ENCODE data around the gene SERPING1.

Gene SERPING1

DNA sequence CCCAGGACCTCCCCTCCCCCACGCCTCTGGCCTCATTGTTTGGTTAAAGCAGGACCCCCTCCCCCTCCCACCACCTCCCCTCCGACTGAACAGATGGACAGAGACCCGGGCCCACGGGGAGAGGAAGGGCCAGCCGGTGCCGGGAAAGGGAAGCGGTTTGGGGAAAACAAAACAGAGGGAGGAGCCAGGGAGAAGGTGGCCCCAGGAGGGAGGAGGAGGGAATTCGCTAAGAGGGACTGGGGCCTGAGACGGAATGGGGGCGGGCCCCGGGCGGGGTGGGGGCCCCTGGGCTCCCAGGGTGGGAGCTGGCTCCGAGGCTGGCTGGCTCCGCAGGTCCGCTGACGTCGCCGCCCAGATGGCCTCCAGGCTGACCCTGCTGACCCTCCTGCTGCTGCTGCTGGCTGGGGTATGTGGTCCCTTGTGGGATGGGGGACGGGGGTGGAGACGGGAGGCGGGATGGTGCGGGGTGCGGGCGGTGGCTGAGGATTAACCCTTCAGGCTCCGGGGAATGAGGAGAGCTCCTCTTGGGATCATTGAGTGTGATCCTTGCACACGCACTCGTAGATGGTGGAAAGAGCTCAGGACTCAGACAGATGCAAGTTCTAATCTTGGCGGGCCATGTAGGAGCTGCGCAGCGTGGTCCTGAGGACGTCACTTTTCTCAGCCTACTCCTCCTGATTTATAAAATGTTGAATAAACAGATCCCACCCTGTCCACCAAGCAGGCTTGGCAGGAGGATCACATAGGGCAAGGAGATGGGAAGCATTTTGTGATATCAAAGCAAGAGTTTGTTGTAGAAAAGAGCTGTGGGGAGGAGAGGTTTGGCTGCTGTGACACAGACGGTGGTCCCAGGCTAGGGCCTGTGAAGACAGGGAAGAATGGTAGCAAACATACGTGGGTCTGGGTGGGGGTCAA is 688 bp downstream of the SERPING1 start:
- Histone ChIP-seq H3K4me1 (ENCODE audit: control insufficient read depth in 1 of 2, insufficient read depth in 1 of 2, low read depth in 1 of 2, low read length in 1 of 2) (peaks cover 17 to 21% of the 10 kb centered on the region in 2 experiments), H3K4me3 (ENCODE audit: low read depth in 1 of 2, low read length in 1 of 2) (peak overlapping the region; percentile 55 to 62), H3K27ac (no peak overlapping the region), H3K9me3 (no peaks in the 10 kb centered on the region), H3K36me3 (no peaks in the 10 kb centered on the region), H3K27me3 (peaks cover 22% of the 10 kb centered on the region)
- TF ChIP-seq, protein P1, sequence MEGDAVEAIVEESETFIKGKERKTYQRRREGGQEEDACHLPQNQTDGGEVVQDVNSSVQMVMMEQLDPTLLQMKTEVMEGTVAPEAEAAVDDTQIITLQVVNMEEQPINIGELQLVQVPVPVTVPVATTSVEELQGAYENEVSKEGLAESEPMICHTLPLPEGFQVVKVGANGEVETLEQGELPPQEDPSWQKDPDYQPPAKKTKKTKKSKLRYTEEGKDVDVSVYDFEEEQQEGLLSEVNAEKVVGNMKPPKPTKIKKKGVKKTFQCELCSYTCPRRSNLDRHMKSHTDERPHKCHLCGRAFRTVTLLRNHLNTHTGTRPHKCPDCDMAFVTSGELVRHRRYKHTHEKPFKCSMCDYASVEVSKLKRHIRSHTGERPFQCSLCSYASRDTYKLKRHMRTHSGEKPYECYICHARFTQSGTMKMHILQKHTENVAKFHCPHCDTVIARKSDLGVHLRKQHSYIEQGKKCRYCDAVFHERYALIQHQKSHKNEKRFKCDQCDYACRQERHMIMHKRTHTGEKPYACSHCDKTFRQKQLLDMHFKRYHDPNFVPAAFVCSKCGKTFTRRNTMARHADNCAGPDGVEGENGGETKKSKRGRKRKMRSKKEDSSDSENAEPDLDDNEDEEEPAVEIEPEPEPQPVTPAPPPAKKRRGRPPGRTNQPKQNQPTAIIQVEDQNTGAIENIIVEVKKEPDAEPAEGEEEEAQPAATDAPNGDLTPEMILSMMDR (IDR thresholded peaks at IDR 0.05): no peak

DNA sequence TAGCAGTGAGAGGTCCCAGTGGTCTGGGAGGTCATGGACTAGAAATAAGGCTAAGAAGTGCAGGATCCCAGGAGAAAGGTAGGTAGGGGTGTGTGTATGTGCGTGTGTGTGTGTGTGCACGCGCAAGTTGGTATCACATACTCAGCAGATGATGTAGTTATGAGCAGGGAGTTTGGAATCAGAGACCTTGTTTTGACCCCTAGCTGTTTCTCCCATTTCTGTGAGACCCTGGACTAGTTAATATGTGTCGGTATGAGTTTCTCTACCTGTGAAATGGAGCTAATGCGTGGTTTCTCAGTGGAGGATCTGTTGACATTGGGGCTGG is 1.3 kb downstream of the SERPING1 start:
- TF ChIP-seq, protein P1 (IDR thresholded peaks at IDR 0.05): no peak
- Histone ChIP-seq H3K27ac (no peak overlapping the region), H3K4me3 (ENCODE audit: low read depth in 1 of 2, low read length in 1 of 2) (peak overlapping the region; percentile 55 to 62), H3K36me3 (no peaks in the 10 kb centered on the region), H3K9me3 (no peaks in the 10 kb centered on the region), H3K27me3 (peaks cover 22% of the 10 kb centered on the region), H3K4me1 (ENCODE audit: control insufficient read depth in 1 of 2, insufficient read depth in 1 of 2, low read depth in 1 of 2, low read length in 1 of 2) (peaks cover 17 to 21% of the 10 kb centered on the region in 2 experiments)

GRCh38 chr11:57599381-57599780 is 1.9 kb downstream of the SERPING1 start:
- Histone ChIP-seq H3K4me1 (ENCODE audit: control insufficient read depth in 1 of 2, insufficient read depth in 1 of 2, low read depth in 1 of 2, low read length in 1 of 2) (peaks cover 17 to 21% of the 10 kb centered on the region in 2 experiments), H3K9me3 (no peaks in the 10 kb centered on the region), H3K27me3 (peaks cover 22% of the 10 kb centered on the region), H3K4me3 (ENCODE audit: low read depth in 1 of 2, low read length in 1 of 2) (peak overlapping the region; percentile 13 to 55), H3K27ac (no peak overlapping the region), H3K36me3 (no peaks in the 10 kb centered on the region)
- TF ChIP-seq, protein P1 (IDR thresholded peaks at IDR 0.05): no peak

- H3K27me3 ChIP-seq: peaks cover 22% of the 10 kb centered on the region
- TF ChIP-seq, protein P1 (IDR thresholded peaks at IDR 0.05): no peak
- H3K36me3 ChIP-seq: no peaks in the 10 kb centered on the region
Measured at GRCh38 chr11:57601297-57601696, 3.8 kb downstream of the SERPING1 start.

DNA sequence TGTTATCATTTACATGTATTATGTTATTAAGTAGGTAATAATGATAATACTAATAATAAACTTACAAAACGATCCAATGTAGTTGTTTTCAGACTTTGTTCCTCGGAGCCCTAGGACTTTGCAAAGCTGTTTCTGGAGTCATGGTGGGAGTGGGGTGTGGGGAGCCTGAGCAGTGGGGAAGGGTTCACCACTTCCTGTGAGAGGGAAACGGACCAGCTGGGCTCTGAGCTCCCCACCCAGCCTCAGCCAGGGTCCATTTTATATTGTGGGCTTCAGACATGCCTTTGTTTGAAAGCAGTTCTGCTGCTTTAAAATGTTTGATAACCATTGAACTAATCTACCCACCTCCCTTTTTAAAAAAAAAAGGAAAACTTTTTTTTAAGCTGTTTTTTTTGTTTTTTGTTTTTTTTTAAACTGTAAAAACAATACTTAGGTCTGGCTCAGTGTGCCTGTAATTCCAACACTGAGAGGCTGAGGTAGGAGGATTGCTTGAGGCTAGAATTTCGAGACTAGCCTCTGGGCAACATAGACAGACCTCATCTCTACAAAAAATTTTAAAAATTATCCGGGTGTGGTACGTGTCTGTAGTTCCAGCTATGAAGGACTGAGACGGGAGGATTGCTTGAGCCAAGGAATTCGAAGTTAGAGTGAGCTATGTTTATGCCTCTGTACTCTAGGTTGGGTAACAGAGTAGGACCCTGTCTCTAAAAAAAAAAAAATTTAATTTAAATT is 7.0 kb downstream of the SERPING1 start:
- no peak overlapping the region for H3K4me3 ChIP-seq (ENCODE audit: low read depth in 1 of 2, low read length in 1 of 2)
- TF ChIP-seq, protein P1 (IDR thresholded peaks at IDR 0.05): no peak
- no peak overlapping the region for H3K27ac ChIP-seq
- no peaks in the 10 kb centered on the region for H3K36me3 ChIP-seq
- H3K4me1 ChIP-seq (ENCODE audit: control insufficient read depth in 1 of 2, insufficient read depth in 1 of 2, low read depth in 1 of 2, low read length in 1 of 2): peaks cover 2 to 3% of the 10 kb centered on the region in 2 experiments
- H3K27me3 ChIP-seq: no peaks in the 10 kb centered on the region
- no peaks in the 10 kb centered on the region for H3K9me3 ChIP-seq

More at GRCh38 chr11:57601297-57601696, 3.8 kb downstream of the SERPING1 start:
- no peak overlapping the region for H3K4me3 ChIP-seq (ENCODE audit: low read depth in 1 of 2, low read length in 1 of 2)
- H3K9me3 ChIP-seq: no peaks in the 10 kb centered on the region
- H3K4me1 ChIP-seq (ENCODE audit: control insufficient read depth in 1 of 2, insufficient read depth in 1 of 2, low read depth in 1 of 2, low read length in 1 of 2): peaks cover 17 to 21% of the 10 kb centered on the region in 2 experiments
- no peak overlapping the region for H3K27ac ChIP-seq

All from neutrophil (primary cell).